Mesendoderm (in vitro differentiated cells): ENCODE data around the gene GALNT17.

ENCODE experiments used
- DNase-seq: peaks from one replicate; pipeline ENCODE4 v3.0.0; 2013
- H2AK5ac ChIP-seq: 2 replicates; pipeline ENCODE4 v1.6.1; 2013; ENCODE audit warnings: low read length, inconsistent platforms
- H2BK120ac ChIP-seq: 2 replicates; pipeline ENCODE4 v1.6.1; 2013; ENCODE audit warnings: low read depth, mild to moderate bottlenecking, low read length, moderate library complexity, mixed read lengths
- H2BK15ac ChIP-seq: replicated peaks from 2 replicates; pipeline ENCODE4 v1.6.1; 2013; ENCODE audit warnings: low read depth, mild to moderate bottlenecking, moderate library complexity
- H2BK5ac ChIP-seq: 2 replicates; pipeline ENCODE4 v1.6.1; 2013; ENCODE audit warnings: low read length, inconsistent platforms
- H3K18ac ChIP-seq: 2 replicates; pipeline ENCODE4 v1.6.1; 2013; ENCODE audit warnings: mild to moderate bottlenecking, low read length, mixed read lengths
- H3K23ac ChIP-seq: one replicate; pipeline ENCODE4 v1.6.1; 2013; ENCODE audit warnings: low read length
- H3K27ac ChIP-seq: 2 replicates; pipeline ENCODE4 v1.5.1; 2013; ENCODE audit warnings: low read depth, mild to moderate bottlenecking, inconsistent platforms, low read length, moderate library complexity
- H3K27me3 ChIP-seq: 2 replicates; pipeline ENCODE4 v1.6.1; 2013; ENCODE audit warnings: low read length, control low read depth, mild to moderate bottlenecking, inconsistent platforms; ENCODE audit not compliant: insufficient read depth, poor library complexity
- H3K36me3 ChIP-seq: 2 replicates; pipeline ENCODE4 v1.6.1; 2013; ENCODE audit warnings: low read length, inconsistent platforms; ENCODE audit not compliant: control insufficient read depth, insufficient read depth
- H3K4ac ChIP-seq: one replicate; pipeline ENCODE4 v1.6.1; 2013; ENCODE audit warnings: low read depth, mild to moderate bottlenecking, low read length, moderate library complexity
- H3K4me1 ChIP-seq: 2 replicates; pipeline ENCODE4 v1.6.1; 2013; ENCODE audit warnings: low read depth, low read length, inconsistent platforms; ENCODE audit not compliant: control insufficient read depth
- H3K4me2 ChIP-seq: 2 replicates; pipeline ENCODE4 v1.6.1; 2013; ENCODE audit warnings: low read length
- H3K4me3 ChIP-seq: 2 replicates; pipeline ENCODE4 v1.5.1; 2013; ENCODE audit warnings: mild to moderate bottlenecking, low read length
- H3K56ac ChIP-seq: one replicate; pipeline ENCODE4 v1.6.1; 2013; ENCODE audit warnings: low read length
- H3K79me1 ChIP-seq: 2 replicates; pipeline ENCODE4 v1.6.1; 2013; ENCODE audit warnings: low read length, inconsistent platforms
- H3K79me2 ChIP-seq: 2 replicates; pipeline ENCODE4 v1.6.1; 2013; ENCODE audit warnings: mild to moderate bottlenecking, low read length; ENCODE audit not compliant: control insufficient read depth, insufficient read depth
- H3K9ac ChIP-seq: 2 replicates; pipeline ENCODE4 v1.6.1; 2013; ENCODE audit warnings: low read length, inconsistent platforms
- H4K5ac ChIP-seq: one replicate; pipeline ENCODE4 v1.6.1; 2013; ENCODE audit warnings: low read length
- H4K8ac ChIP-seq: one replicate; pipeline ENCODE4 v1.6.1; 2013; ENCODE audit warnings: low read depth, mild to moderate bottlenecking, control low read depth, low read length, moderate library complexity
- WGBS: extraction: QIAGEN DNeasy Blood & Tissue Kit; methylation state at CpG from one replicate; pipeline ENCODE4 v1.1.7; 2013; ENCODE audit warnings: low lambda C conversion rate, missing lambda C conversion rate; ENCODE audit not compliant: insufficient coverage; ENCODE audit errors: extremely low coverage; 5-methylcytosine and 5-hydroxymethylcytosine counted together

The GALNT17 gene

DNA sequence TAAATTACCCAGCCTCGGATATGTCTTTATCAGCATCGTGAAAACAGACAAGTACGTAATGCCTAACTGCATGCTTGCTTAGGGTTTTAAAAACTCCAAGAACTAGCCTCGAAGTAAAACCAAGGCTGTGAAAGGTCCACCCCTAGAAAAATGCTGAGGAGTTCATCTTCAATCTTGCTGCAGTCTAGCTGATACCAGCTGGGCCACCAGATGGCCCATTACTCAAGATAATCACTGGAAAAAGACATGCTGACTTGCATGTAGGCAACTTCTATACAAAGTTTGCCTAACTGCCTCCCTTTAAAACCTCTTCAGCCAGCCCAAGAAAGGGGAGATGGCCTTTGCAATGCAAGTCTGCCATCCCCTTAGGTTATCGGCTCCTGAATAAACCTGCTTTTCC lies 614.1 kb downstream of the GALNT17 start:
- H2BK5ac ChIP-seq: no peak overlapping the region
- no peak overlapping the region for H3K9ac ChIP-seq
- H3K4ac ChIP-seq: no peak overlapping the region
- no peak overlapping the region for H2BK15ac ChIP-seq
- H3K79me1 ChIP-seq: no peaks in the 10 kb centered on the region
- H2AK5ac ChIP-seq: no peak overlapping the region
- H3K56ac ChIP-seq: no peak overlapping the region
- H4K8ac ChIP-seq: no peak overlapping the region
- H3K18ac ChIP-seq: no peak overlapping the region
- H3K27me3 ChIP-seq: no peaks in the 10 kb centered on the region
- no peak overlapping the region for H2BK120ac ChIP-seq
- no peak overlapping the region for H3K4me2 ChIP-seq
- H3K4me1 ChIP-seq: no peaks in the 10 kb centered on the region
- no peak overlapping the region for H3K23ac ChIP-seq
- WGBS: no CpG with 5 or more reads among the region's 5 CpGs
- no peaks in the 10 kb centered on the region for H3K79me2 ChIP-seq
- no peaks in the 10 kb centered on the region for H3K36me3 ChIP-seq
- DNase-seq: peak; percentile 32
- no peak overlapping the region for H4K5ac ChIP-seq
- no peak overlapping the region for H3K4me3 ChIP-seq
- H3K27ac ChIP-seq: no peak overlapping the region

GRCh38 chr7:71750290-71750689 lies 618.3 kb downstream of the GALNT17 start:
- Histone ChIP-seq H3K27ac (no peak overlapping the region), H3K4me1 (no peaks in the 10 kb centered on the region), H3K18ac (no peak overlapping the region), H3K36me3 (no peaks in the 10 kb centered on the region), H3K9ac (no peak overlapping the region), H3K4ac (no peak overlapping the region), H3K56ac (no peak overlapping the region), H2BK120ac (no peak overlapping the region), H4K8ac (no peak overlapping the region), H2AK5ac (no peak overlapping the region), H2BK5ac (no peak overlapping the region), H3K79me1 (no peaks in the 10 kb centered on the region), H2BK15ac (no peak overlapping the region), H4K5ac (no peak overlapping the region), H3K4me2 (no peak overlapping the region), H3K27me3 (no peaks in the 10 kb centered on the region), H3K4me3 (no peak overlapping the region), H3K23ac (no peak overlapping the region), H3K79me2 (no peaks in the 10 kb centered on the region)
- WGBS: no CpG with 5 or more reads among the region's 6 CpGs
- no peak for DNase-seq

GRCh38 chr7:71752171-71752935 lies 620.4 kb downstream of the GALNT17 start:
- H3K36me3 ChIP-seq: no peaks in the 10 kb centered on the region
- WGBS: no CpG with 5 or more reads among the region's 43 CpGs
- peak overlapping the region; percentile 45 for H3K4me2 ChIP-seq
- no peak overlapping the region for H3K18ac ChIP-seq
- H3K9ac ChIP-seq: no peak overlapping the region
- no peak overlapping the region for H3K56ac ChIP-seq
- H3K79me1 ChIP-seq: no peaks in the 10 kb centered on the region
- no peaks in the 10 kb centered on the region for H3K27me3 ChIP-seq
- no peak overlapping the region for H4K8ac ChIP-seq
- no peak overlapping the region for H2BK120ac ChIP-seq
- H2BK15ac ChIP-seq: no peak overlapping the region
- no peaks in the 10 kb centered on the region for H3K79me2 ChIP-seq
- no peak overlapping the region for H3K4me3 ChIP-seq
- no peaks in the 10 kb centered on the region for H3K4me1 ChIP-seq
- no peak overlapping the region for H3K4ac ChIP-seq
- DNase-seq: peak; percentile 73
- H3K23ac ChIP-seq: no peak overlapping the region
- no peak overlapping the region for H3K27ac ChIP-seq
- H2AK5ac ChIP-seq: no peak overlapping the region
- H2BK5ac ChIP-seq: no peak overlapping the region
- H4K5ac ChIP-seq: no peak overlapping the region

DNA sequence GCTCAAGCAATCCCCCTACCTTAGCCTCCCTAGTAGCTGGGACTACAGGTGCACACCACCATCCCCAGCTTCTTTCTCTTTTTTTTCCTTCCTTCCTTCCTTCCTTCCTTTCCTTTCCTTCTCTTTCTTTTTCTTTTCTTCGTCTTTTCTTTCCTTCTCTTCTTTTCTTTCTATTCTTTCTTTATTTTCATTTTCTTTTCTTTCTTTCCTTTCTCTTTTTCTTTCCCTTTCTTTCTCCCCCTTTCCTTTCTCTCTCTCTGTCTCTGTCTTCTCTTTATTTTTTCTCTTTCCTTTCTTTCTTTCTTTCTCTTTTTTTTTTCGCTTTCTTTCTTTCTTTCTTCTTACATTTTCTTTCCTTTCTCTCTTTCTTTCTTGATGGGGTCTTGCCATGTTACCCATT lies 621.3 kb downstream of the GALNT17 start:
- Histone ChIP-seq H2BK120ac (no peak overlapping the region), H2AK5ac (no peak overlapping the region), H3K4me2 (no peak overlapping the region), H3K79me2 (no peaks in the 10 kb centered on the region), H4K5ac (no peak overlapping the region), H3K9ac (no peak overlapping the region), H2BK5ac (no peak overlapping the region), H3K18ac (no peak overlapping the region), H3K56ac (no peak overlapping the region), H3K4ac (no peak overlapping the region), H4K8ac (no peak overlapping the region), H3K4me1 (no peaks in the 10 kb centered on the region), H3K27me3 (no peaks in the 10 kb centered on the region), H3K23ac (no peak overlapping the region), H2BK15ac (no peak overlapping the region), H3K79me1 (no peaks in the 10 kb centered on the region), H3K36me3 (no peaks in the 10 kb centered on the region), H3K4me3 (no peak overlapping the region), H3K27ac (no peak overlapping the region)
- WGBS: 100% methylated on average over 2 of the region's 2 CpGs
- DNase-seq: no peak

DNA sequence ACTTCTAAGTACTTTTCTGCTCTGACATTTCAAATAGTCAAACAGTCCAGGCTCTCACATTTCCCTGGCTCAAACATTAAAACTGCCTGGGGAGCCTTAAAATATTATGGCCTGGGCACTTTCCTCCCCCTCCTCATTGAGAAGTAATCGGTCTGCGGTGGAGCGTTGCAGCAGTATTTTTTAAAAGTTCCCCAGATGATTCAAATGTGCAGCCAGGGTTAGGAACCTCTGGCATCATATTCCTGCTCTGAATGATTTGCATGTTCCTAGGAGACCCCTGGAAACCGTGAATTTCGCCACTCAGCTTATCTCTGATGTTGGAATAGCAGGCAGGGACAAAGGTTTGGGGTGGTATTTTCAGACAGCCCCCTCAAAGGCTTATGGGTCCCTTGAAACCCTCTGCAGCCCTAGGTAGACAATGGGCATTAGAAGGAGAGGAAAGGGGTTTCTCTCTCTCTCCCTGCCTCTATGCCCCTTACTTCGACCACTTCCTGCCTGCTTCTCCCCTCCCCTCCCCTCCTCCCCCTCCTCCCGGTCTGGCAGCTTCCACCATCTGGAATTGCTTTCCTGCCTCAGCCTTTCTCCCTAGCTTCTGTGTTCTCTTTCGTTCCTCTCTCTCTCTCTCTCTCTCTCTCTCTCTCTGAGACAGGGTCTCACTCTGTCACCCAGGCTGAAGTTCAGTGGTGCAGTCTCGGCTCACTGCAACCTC lies 622.2 kb downstream of the GALNT17 start:
- Histone ChIP-seq H3K23ac (no peak overlapping the region), H3K79me1 (no peaks in the 10 kb centered on the region), H3K79me2 (no peaks in the 10 kb centered on the region), H3K18ac (no peak overlapping the region), H3K27me3 (no peaks in the 10 kb centered on the region), H2BK120ac (no peak overlapping the region), H3K4ac (no peak overlapping the region), H2AK5ac (no peak overlapping the region), H3K9ac (no peak overlapping the region), H3K27ac (no peak overlapping the region), H3K4me2 (no peak overlapping the region), H4K8ac (no peak overlapping the region), H3K4me1 (no peaks in the 10 kb centered on the region), H3K56ac (peak overlapping the region; percentile 51), H3K4me3 (no peak overlapping the region), H2BK15ac (no peak overlapping the region), H3K36me3 (no peaks in the 10 kb centered on the region), H4K5ac (no peak overlapping the region), H2BK5ac (no peak overlapping the region)
- WGBS: no CpG with 5 or more reads among the region's 9 CpGs
- peak; percentile 23 for DNase-seq
